Measurements from ENCODE around the gene EMP3. TPM values are rescaled to one million over a fixed set of nuclear protein-coding genes. Genes with fewer than 3 reads are reported as not detected.
"Not testable (repeated sequence)": the region's sequence is repeated elsewhere in the genome, so short reads cannot be mapped to it uniquely, and the experiment has no call there.

Gene EMP3
- total RNA-seq, 1 experiment from 2014 or later, result 73.8 TPM

- no peak for DNase-seq (ENCODE audit: low spot score)
- in situ Hi-C loops (cut with HindIII; ENCODE audit: low sequenced_read_pairs), result no loop called here
These were observed 40.2 kb downstream of the EMP3 start for GRCh38 chr19:48365602-48366001.

- in situ Hi-C loops (cut with HindIII; ENCODE audit: low sequenced_read_pairs), result no loop called here
- no peak for DNase-seq (ENCODE audit: low spot score)
These were observed 42.5 kb downstream of the EMP3 start for GRCh38 chr19:48367855-48368254.

- in situ Hi-C loops (cut with HindIII; ENCODE audit: low sequenced_read_pairs), result no loop called here
- DNase-seq (ENCODE audit: low spot score), result no peak
These were observed 43.6 kb downstream of the EMP3 start for GRCh38 chr19:48368936-48369335.

GRCh38 chr19:48370955-48371354 is 45.6 kb downstream of the EMP3 start:
- no peak for DNase-seq (ENCODE audit: low spot score)
- in situ Hi-C loops (cut with HindIII; ENCODE audit: low sequenced_read_pairs), result no loop called here

GRCh38 chr19:48371367-48371766 is 46.0 kb downstream of the EMP3 start:
- no peak for DNase-seq (ENCODE audit: low spot score)
- in situ Hi-C loops (cut with HindIII; ENCODE audit: low sequenced_read_pairs), result no loop called here

GRCh38 chr19:48371771-48372170 is 46.4 kb downstream of the EMP3 start:
- in situ Hi-C loops (cut with HindIII; ENCODE audit: low sequenced_read_pairs), result not testable (repeated sequence)

GRCh38 chr19:48372904-48373303 is 47.6 kb downstream of the EMP3 start:
- in situ Hi-C loops (cut with HindIII; ENCODE audit: low sequenced_read_pairs), result no loop called here
- peak; percentile 59 for DNase-seq (ENCODE audit: low spot score)

More at GRCh38 chr19:48371771-48372170, 46.4 kb downstream of the EMP3 start:
- DNase-seq (ENCODE audit: low spot score), result not testable (repeated sequence)

GRCh38 chr19:48373567-48373966 is 48.2 kb downstream of the EMP3 start:
- in situ Hi-C loops (cut with HindIII; ENCODE audit: low sequenced_read_pairs), result no loop called here
- DNase-seq (ENCODE audit: low spot score), result no peak

- no peak for DNase-seq (ENCODE audit: low spot score)
- in situ Hi-C loops (cut with HindIII; ENCODE audit: low sequenced_read_pairs), result no loop called here
These were observed 52.8 kb downstream of the EMP3 start for GRCh38 chr19:48378194-48378570.

- in situ Hi-C loops (cut with HindIII; ENCODE audit: low sequenced_read_pairs), result no loop called here
- no peak for DNase-seq (ENCODE audit: low spot score)
These were observed 53.7 kb downstream of the EMP3 start for GRCh38 chr19:48379058-48379457.

Other genes with a start within 250 kb of the EMP3 start
- gene PLA2G4C, start 214.7 kb upstream of the EMP3 start, total RNA-seq (2014; rRNA removed; shearing (Covaris generic)), result 0.92 and 2.3 TPM in 2 replicates
- 62.8 and 119 TPM in 2 replicates for gene LIG1, start 155.2 kb upstream of the EMP3 start, total RNA-seq (2014; rRNA removed; shearing (Covaris generic))
- gene ZSWIM9, start 154.9 kb upstream of the EMP3 start, total RNA-seq (2014; rRNA removed; shearing (Covaris generic)), result 3.1 and 3.6 TPM in 2 replicates
- 25.9 and 36.0 TPM in 2 replicates for gene CARD8, start 69.6 kb upstream of the EMP3 start, total RNA-seq (2014; rRNA removed; shearing (Covaris generic))
- 40.5 and 51.0 TPM in 2 replicates for gene ZNF114, start 55.5 kb upstream of the EMP3 start, total RNA-seq (2014; rRNA removed; shearing (Covaris generic))
- gene TMEM143, start 38.4 kb downstream of the EMP3 start, total RNA-seq (2014; rRNA removed; shearing (Covaris generic)), result 7.4 and 9.8 TPM in 2 replicates
- not detected in 2 replicates for gene SYNGR4, start 38.8 kb downstream of the EMP3 start, total RNA-seq (2014; rRNA removed; shearing (Covaris generic))
- gene KDELR1, start 66.0 kb downstream of the EMP3 start, total RNA-seq (2014; rRNA removed; shearing (Covaris generic)), result 137 and 145 TPM in 2 replicates
- 5.4 and 6.1 TPM in 2 replicates for gene GRIN2D, start 68.1 kb downstream of the EMP3 start, total RNA-seq (2014; rRNA removed; shearing (Covaris generic))
- 87.9 and 99.8 TPM in 2 replicates for gene GRWD1, start 120.4 kb downstream of the EMP3 start, total RNA-seq (2014; rRNA removed; shearing (Covaris generic))
- gene KCNJ14, start 130.0 kb downstream of the EMP3 start, total RNA-seq (2014; rRNA removed; shearing (Covaris generic)), result 0.31 TPM in 1 of 2 replicates, not detected in the other
- 87.4 and 107 TPM in 2 replicates for gene CYTH2, start 143.8 kb downstream of the EMP3 start, total RNA-seq (2014; rRNA removed; shearing (Covaris generic))
- 8.1 and 12.5 TPM in 2 replicates for gene LMTK3, start 186.3 kb downstream of the EMP3 start, total RNA-seq (2014; rRNA removed; shearing (Covaris generic))
- 0.37 TPM in 1 of 2 replicates, not detected in the other for gene SULT2B1, start 226.6 kb downstream of the EMP3 start, total RNA-seq (2014; rRNA removed; shearing (Covaris generic))